BE2C (cell line): ENCODE data around the gene RHO.

Experiments
- DNase-seq: peaks from one replicate; pipeline ENCODE4 v3.0.0-alpha.2; 2020
- H3K27me3 ChIP-seq: fragments of 250-450 bp; sonication (Bioruptor Pico); 2 replicates; pipeline ENCODE4 v1.5.1; 2020; ENCODE audit warnings: mild to moderate bottlenecking
- H3K36me3 ChIP-seq: fragments of 250-450 bp; sonication (Bioruptor Pico); 2 replicates; pipeline ENCODE4 v1.5.1; 2020; ENCODE audit warnings: mild to moderate bottlenecking
- H3K4me1 ChIP-seq: fragments of 250-450 bp; sonication (Bioruptor Pico); 2 replicates; pipeline ENCODE4 v1.5.1; 2020
- H3K4me3 ChIP-seq: 2 replicates; pipeline ENCODE4 v1.5.1; 2011; ENCODE audit warnings: low read depth, low read length
- H3K9me3 ChIP-seq: fragments of 250-450 bp; sonication (Bioruptor Pico); 2 replicates; pipeline ENCODE4 v1.5.1; 2020
- TF ChIP-seq, protein P1 (sequence below): IDR thresholded peaks from 2 replicates; pipeline ENCODE4 v1.5.1; 2012; ENCODE audit warnings: mild to moderate bottlenecking, low read depth, low read length

The RHO gene

DNA sequence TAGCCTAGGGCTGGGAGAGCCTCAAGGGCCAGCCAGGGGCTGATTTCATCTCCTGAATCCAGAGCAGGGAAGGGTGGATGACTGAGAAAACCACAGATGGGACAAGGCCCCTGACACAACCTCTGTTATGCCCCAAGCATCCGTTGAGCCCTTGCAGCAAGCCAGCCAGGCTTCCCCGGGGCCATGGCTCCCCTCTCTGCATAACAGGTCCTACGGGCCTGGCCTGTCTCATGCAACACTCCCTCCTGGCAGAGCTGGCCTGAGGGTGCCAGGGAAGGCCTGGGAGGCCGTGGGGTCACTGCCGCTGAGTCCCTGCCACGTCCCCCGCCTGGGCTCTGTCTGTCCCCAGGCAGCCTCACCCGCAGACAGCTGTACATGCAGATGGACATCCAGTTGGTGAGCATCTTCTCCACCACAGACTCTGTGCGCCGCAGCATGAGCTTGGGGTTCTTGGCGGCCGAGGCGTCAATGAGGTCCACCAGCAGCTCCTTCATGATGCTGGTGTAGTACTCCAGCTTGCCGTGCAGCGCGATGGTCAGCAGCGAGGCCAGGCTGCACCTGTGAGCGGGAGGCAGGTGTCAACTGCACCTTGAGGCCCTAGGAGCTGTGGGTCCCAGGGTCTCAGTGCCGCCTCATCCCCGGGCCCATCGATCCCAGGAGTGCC, 36.7 kb downstream of the RHO start:
- TF ChIP-seq, protein P1, sequence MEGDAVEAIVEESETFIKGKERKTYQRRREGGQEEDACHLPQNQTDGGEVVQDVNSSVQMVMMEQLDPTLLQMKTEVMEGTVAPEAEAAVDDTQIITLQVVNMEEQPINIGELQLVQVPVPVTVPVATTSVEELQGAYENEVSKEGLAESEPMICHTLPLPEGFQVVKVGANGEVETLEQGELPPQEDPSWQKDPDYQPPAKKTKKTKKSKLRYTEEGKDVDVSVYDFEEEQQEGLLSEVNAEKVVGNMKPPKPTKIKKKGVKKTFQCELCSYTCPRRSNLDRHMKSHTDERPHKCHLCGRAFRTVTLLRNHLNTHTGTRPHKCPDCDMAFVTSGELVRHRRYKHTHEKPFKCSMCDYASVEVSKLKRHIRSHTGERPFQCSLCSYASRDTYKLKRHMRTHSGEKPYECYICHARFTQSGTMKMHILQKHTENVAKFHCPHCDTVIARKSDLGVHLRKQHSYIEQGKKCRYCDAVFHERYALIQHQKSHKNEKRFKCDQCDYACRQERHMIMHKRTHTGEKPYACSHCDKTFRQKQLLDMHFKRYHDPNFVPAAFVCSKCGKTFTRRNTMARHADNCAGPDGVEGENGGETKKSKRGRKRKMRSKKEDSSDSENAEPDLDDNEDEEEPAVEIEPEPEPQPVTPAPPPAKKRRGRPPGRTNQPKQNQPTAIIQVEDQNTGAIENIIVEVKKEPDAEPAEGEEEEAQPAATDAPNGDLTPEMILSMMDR = no peak
- H3K4me3 ChIP-seq = no peak overlapping the region
- peaks cover 20% of the 10 kb centered on the region for H3K4me1 ChIP-seq
- no peaks in the 10 kb centered on the region for H3K27me3 ChIP-seq
- no peak for DNase-seq
- no peaks in the 10 kb centered on the region for H3K9me3 ChIP-seq
- no peaks in the 10 kb centered on the region for H3K36me3 ChIP-seq

DNA sequence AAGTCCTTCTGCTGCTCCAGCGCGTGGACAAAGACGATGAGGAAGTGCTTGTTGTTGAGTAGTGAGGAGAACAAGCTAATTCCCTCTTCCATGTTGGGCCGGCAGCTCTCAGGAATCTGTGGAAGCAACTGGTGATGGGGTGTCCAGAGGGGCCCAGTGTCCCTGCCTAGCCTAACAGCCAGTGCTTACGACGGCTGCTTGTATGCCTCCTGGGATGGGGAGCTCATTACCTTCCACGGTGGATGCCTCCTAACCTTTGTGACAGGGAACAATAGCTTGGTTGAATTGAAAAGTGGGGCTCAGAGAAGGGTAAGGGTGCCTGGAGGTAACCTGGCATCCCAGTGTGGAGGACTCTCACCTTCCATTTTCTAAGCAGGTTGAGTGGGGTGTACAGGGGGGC, 37.5 kb downstream of the RHO start:
- DNase-seq = no peak
- no peaks in the 10 kb centered on the region for H3K9me3 ChIP-seq
- peaks cover 4% of the 10 kb centered on the region for H3K36me3 ChIP-seq
- no peak overlapping the region for H3K4me3 ChIP-seq
- TF ChIP-seq, protein P1 = no peak
- H3K4me1 ChIP-seq = peaks cover 12% of the 10 kb centered on the region
- H3K27me3 ChIP-seq = no peaks in the 10 kb centered on the region

DNA sequence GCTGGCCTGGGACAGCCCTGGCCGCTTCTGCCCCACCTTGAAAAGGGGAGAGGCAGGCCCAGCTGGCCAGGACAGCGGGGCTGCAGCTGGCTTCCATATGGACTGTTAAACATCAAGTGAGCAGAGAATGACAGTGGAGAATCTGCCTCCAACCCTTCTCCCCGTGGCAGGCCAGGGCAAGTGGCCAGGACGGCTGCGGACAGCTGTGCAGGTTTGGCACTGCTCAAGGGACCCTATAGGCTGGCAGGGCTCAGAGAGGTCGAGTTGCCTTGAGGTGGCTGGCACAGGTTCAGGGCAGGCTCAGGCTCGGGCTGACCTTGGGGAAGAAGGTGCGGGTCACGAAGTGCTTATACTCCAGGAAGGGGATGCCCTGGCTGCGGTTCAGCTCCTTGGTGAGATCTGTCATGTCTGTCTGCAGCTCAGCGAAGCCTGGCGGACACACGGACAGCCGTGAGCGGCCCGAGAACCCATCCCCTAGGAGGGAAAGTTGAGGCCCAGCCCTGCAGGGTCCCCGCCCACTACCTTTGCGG, 38.8 kb downstream of the RHO start:
- Histone ChIP-seq H3K9me3 (no peaks in the 10 kb centered on the region), H3K27me3 (no peaks in the 10 kb centered on the region), H3K4me1 (peaks cover 8% of the 10 kb centered on the region; the same call in 1 of the 2 replicates), H3K4me3 (no peak overlapping the region), H3K36me3 (peaks cover 4% of the 10 kb centered on the region)
- TF ChIP-seq, protein P1 = no peak
- no peak for DNase-seq

DNA sequence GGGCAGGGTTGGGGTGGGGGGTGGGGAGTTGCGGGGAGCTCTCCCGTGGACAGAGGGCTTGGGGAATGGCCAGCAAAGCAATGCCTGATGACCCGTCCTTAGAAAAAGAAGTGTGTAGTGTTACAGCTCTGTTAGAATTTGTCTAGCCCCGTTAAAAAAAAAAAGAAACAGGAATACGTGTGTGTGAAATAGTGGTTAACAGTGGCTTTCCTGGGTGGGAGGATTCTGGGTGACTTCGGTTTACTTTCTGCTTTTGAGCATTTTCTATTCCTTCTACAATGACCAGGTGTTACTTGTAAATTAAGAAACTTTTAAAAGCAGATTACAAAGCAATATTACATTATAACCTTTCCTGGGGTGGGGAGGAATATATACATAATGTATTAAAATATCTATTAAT, 39.5 kb downstream of the RHO start:
- no peaks in the 10 kb centered on the region for H3K9me3 ChIP-seq
- H3K4me1 ChIP-seq = peaks cover 8% of the 10 kb centered on the region; the same call in 1 of the 2 replicates
- TF ChIP-seq, protein P1 = no peak

DNA sequence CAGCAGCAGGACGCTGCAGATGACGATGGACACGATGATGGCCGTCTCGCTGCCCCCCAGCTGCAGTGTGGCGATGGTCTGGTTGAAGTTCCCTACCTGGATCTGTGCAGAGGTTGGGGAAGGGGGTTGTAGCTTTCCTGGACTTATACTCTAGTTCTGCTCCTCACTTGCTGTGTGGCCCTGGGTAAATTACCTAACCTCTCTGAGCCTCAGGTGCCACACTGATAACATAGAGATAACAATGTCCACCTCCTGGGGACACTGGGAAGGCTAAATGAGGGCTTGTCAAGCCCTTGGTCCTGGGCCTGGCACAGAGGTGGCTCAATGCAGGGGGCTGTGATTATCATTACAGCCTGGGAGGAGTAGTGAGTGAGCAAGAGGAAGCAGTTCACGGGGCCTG, 41.4 kb downstream of the RHO start:
- Histone ChIP-seq H3K36me3 (peaks cover 4% of the 10 kb centered on the region), H3K27me3 (no peaks in the 10 kb centered on the region), H3K4me3 (no peak overlapping the region), H3K4me1 (0 out of 2 replicates have a peak, but pooled peaks cover 3% of the 10 kb centered on the region), H3K9me3 (no peaks in the 10 kb centered on the region)
- DNase-seq = no peak
- TF ChIP-seq, protein P1 = no peak

More for the DNA sequence above, 39.5 kb downstream of the RHO start:
- no peak for DNase-seq
- Histone ChIP-seq H3K4me3 (no peak overlapping the region), H3K36me3 (peaks cover 4% of the 10 kb centered on the region), H3K27me3 (no peaks in the 10 kb centered on the region)
